Omental fat pad (tissue), 4 donors: ENCODE results near the gene ADISSP. TPM values are rescaled to one million over a fixed set of nuclear protein-coding genes. Genes with fewer than 3 reads are reported as not detected.

Experiments
- ATAC-seq: fragments of 150-250 bp; one replicate; pipeline ENCODE4 v1.9.1; 2016; ENCODE audit warnings: mild to moderate bottlenecking, moderate library complexity; ENCODE audit not compliant: low FRiP score
- DNase-seq: peaks from one replicate; pipeline ENCODE4 v3.0.0-alpha.2; 2019; ENCODE audit warnings: low spot score
- total RNA-seq, 4 donors: library from RNA; depleted of rRNA; stranded (reverse); fragments of >200 nt; gene quantifications; one replicate each; pipeline ENCODE4 v1.1.0, GENCODE V29; 2016
- TF ChIP-seq, protein P1 (sequence below), 3 donors: fragments of 450-650 bp; IDR thresholded peaks; one replicate each; pipeline ENCODE4 v1.5.1; 2016 to 2017; ENCODE audit warnings: antibody characterized with exemption in 3 of 3, mild to moderate bottlenecking in 3 of 3, moderate library complexity in 2 of 3

Gene ADISSP
- total RNA-seq, 4 donors from 2014 or later: 19.7 to 32.3 (median 30.3) TPM

DNA sequence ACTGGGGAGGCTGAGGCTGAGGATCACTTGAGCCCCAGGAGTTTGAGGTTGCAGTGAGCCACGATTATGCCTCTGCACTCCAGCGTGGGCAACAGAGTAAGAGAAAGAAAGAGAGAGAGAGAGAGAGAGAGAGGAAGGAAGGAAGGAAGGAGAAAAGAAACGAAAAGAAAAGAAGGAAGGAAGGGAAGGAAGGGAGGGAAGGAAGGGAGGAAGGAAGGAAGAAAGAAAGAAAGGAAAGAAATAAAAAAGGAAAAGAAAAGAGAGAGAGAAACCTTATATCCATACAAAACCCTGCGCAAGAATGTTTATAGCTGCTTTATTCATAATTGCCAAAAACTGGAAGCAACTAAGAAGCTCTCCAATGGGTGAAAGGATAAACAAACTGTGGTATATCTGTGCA is 43.2 kb downstream of the ADISSP start:
- ATAC-seq (no peak), DNase-seq (no peak)
- TF ChIP-seq, protein P1, sequence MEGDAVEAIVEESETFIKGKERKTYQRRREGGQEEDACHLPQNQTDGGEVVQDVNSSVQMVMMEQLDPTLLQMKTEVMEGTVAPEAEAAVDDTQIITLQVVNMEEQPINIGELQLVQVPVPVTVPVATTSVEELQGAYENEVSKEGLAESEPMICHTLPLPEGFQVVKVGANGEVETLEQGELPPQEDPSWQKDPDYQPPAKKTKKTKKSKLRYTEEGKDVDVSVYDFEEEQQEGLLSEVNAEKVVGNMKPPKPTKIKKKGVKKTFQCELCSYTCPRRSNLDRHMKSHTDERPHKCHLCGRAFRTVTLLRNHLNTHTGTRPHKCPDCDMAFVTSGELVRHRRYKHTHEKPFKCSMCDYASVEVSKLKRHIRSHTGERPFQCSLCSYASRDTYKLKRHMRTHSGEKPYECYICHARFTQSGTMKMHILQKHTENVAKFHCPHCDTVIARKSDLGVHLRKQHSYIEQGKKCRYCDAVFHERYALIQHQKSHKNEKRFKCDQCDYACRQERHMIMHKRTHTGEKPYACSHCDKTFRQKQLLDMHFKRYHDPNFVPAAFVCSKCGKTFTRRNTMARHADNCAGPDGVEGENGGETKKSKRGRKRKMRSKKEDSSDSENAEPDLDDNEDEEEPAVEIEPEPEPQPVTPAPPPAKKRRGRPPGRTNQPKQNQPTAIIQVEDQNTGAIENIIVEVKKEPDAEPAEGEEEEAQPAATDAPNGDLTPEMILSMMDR (IDR thresholded peaks at IDR 0.05): no peak

DNA sequence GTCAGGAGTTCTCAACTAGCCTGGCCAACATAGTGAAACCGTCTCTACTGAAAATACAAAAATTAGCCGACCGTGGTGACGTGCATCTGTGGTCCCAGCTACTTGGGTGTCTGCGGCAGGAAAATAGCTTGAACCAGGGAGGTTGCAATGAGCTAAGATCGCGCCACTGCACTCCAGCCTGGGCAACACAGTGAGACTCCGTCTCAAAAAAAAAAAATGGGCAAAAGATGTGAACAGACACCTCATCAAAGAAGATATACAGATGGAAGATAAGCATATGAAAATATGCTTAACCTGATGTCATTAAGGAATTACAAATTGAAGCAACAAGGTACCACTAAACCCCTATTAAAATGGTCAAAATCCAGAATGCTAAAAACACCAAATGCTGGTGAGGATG is 44.3 kb downstream of the ADISSP start:
- TF ChIP-seq, protein P1 (IDR thresholded peaks at IDR 0.05): no peak

DNA sequence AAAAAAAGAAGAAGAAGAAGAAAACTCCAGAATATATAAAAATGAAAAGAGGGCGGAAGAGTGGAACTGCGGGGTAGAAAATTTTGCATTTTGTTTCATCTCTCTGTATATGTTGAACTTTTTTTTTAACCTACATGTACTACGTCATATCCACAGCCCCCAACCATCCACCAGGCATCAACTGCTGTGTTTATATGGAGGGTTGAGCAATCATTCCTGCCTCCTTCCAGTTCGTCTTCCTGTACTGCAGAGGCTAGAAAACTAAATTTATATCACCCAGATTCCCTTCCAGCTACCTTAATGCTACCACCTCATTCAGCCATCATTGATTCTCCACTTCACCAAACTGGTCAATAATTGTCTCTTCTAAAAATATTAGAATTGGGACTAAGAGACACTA is 45.6 kb downstream of the ADISSP start:
- ATAC-seq (no peak), DNase-seq (no peak)
- TF ChIP-seq, protein P1 (IDR thresholded peaks at IDR 0.05): no peak

More for the DNA sequence above, 44.3 kb downstream of the ADISSP start:
- DNase-seq (no peak), ATAC-seq (no peak)

DNA sequence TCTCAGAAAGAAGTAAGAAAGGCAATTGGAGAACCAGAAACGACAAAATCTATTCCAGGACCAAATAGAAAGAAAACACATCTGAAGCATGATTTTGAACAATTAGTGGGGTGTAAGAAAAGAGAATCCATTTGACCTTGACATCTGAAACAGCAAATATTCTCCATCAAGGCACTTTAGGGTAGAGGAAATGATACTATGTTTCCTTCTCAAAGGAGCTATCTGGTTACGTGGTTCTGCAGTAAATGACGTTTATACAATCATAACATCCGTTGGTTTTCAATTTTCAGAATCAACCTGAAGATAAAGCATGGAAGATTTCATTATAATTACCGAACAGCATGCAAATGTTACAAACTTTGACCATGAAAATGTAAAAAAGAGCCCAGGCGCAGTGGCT is 46.9 kb downstream of the ADISSP start:
- DNase-seq: no peak
- no peak for ATAC-seq
- TF ChIP-seq, protein P1 (IDR thresholded peaks at IDR 0.05): no peak

DNA sequence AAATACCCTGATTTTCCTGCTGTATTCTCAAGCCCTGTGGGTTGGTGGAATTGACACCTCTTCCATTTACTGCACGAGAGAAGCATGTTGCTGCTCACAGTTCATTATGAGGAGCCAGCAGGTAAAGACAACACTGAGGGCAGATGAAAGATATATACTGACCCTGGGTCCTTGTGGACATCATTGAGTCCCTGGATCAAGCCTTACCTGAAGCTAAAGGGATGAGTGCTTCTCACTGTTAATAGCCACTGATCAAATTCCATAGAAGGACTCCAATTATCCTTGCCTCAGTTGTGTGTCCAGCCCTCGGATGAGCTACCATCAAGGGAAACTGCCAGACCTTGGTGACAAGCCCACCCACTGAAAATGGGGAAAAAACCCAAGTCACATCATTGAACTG is 47.5 kb downstream of the ADISSP start:
- ATAC-seq (no peak), DNase-seq (no peak)
- TF ChIP-seq, protein P1 (IDR thresholded peaks at IDR 0.05): no peak

DNA sequence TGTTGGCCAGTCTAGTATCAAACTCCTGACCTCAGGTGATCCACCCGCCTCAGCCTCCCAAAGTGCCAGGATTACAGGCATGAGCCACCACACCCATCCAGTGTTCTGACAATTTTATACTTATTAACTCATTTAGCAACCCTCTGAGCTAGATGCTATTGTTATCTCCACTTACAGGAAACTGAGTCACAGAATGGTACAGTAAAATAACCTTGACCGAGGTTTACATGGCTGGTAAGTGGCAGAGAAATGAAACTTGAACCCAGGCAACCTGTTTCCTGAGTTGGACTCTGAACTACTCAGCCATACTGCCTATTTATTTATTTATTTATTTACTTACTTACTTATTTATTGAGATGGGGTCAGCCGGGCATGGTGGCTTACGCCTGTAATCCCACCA is 48.5 kb downstream of the ADISSP start:
- TF ChIP-seq, protein P1 (IDR thresholded peaks at IDR 0.05): no peak
- no peak for DNase-seq
- ATAC-seq: no peak

DNA sequence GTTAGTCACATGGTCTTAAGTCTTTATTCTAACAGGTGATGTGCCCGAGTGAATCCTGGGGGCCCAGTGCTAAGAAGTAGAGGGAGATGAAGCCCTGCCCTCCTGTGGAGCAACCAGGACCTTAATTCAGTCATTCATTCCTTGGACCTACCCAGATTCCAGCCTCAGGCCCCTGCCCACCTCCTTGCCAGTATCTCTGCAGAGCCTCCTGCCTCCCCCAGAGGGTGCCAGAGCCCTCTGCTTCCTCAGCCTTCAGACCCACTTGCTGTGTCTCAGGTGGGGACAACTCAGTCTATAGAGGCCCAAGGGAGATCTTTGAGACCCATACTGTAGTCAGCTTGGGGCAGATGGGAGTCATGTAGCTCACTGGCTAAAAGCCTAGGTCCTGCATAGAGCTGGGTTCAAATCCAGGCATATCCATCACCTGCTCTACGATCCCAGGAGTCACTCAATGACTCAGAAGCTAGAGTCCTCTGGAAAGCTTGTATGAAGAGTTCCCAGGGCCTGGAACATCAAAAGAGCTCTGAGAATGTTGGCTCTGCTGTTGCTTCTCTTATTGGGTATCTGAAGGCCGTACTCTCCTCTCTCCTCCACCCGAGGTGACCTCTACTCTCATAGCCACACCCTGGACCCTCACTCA is 51.2 kb downstream of the ADISSP start:
- TF ChIP-seq, protein P1 (IDR thresholded peaks at IDR 0.05): no peak
- DNase-seq (no peak), ATAC-seq (peak; percentile 49)
